Hepatic stellate cell (primary cell): ENCODE measurements around the gene AGAP3.

Experiments used
- DNase-seq: peaks from one replicate; pipeline ENCODE4 v3.0.0; 2011; ENCODE audit warnings: low spot score

Gene AGAP3

GRCh38 chr7:151110236-151110940 is 24.1 kb downstream of the AGAP3 start:
- DNase-seq = no peak

- DNase-seq = peak; percentile 96
Observed at GRCh38 chr7:151110941-151111645, 24.8 kb downstream of the AGAP3 start.

GRCh38 chr7:151113344-151114150 is 27.3 kb downstream of the AGAP3 start:
- DNase-seq = peak; percentile 88

GRCh38 chr7:151114151-151115090 is 28.1 kb downstream of the AGAP3 start:
- no peak for DNase-seq

GRCh38 chr7:151115121-151115835 is 29.0 kb downstream of the AGAP3 start:
- DNase-seq = peak; percentile 61

GRCh38 chr7:151115836-151116418 is 29.7 kb downstream of the AGAP3 start:
- DNase-seq = no peak

- DNase-seq = no peak
Observed at GRCh38 chr7:151116603-151117440, 30.5 kb downstream of the AGAP3 start.

GRCh38 chr7:151117565-151117964 is 31.3 kb downstream of the AGAP3 start:
- no peak for DNase-seq

GRCh38 chr7:151118108-151119054 is 32.1 kb downstream of the AGAP3 start:
- DNase-seq = no peak

GRCh38 chr7:151119055-151119415 is 32.8 kb downstream of the AGAP3 start:
- DNase-seq = no peak

- DNase-seq = no peak
Observed at GRCh38 chr7:151119902-151120301, 33.6 kb downstream of the AGAP3 start.

- no peak for DNase-seq
Observed at GRCh38 chr7:151120896-151121295, 34.6 kb downstream of the AGAP3 start.

GRCh38 chr7:151121380-151122170 is 35.3 kb downstream of the AGAP3 start:
- DNase-seq = no peak

- no peak for DNase-seq
Observed at GRCh38 chr7:151122276-151122675, 36.0 kb downstream of the AGAP3 start.

GRCh38 chr7:151122796-151123157 is 36.5 kb downstream of the AGAP3 start:
- no peak for DNase-seq

- no peak for DNase-seq
Observed at GRCh38 chr7:151123158-151123821, 37.0 kb downstream of the AGAP3 start.

- DNase-seq = peak; percentile 97
Observed at GRCh38 chr7:151123822-151124464, 37.7 kb downstream of the AGAP3 start.
